ENCODE data around the gene TRAIP.
A peak's percentile ranks its signal among the peaks of the same experiment; 100 is the strongest.

TRAIP gene

DNA sequence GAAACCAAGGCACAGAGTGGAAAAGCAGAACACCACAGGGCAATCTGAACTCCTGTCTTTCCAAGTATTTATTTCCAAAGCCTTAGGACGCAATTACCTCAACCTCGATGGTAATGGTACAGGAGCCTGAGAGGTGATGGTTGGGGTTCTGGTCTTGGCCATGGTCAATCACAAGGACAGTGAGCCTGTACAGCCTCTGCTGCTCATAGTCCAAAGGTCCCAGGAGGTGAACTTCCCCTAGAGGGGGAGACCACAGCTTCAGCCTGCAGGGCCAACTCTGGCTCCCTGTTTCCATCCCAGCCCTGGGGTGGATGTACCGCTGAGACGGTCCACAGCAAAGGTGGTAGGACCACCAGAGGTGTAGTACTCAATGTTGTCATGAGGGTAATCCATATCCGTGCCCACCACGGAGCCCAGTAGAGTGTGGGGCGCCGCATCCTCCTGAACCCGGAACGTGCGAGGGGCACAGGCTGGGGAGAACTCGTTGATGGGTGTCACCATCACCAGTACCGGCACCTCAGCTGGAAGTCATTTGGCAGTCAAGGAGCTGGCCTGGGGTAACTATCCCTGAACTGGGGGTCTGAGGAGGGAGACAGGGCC is 62.8 kb downstream of the TRAIP start:
- Histone ChIP-seq H3K4me1 (ENCODE audit: control insufficient read depth, insufficient read depth, low read length) (no peaks in the 10 kb centered on the region), H3K4me3 (ENCODE audit: low read depth, low read length) (no peak overlapping the region), H3K9me3 (ENCODE audit: control insufficient read depth, insufficient read depth, low read depth, low read length) (no peaks in the 10 kb centered on the region), H3K27ac (ENCODE audit: extremely low read depth, low read depth, low read length) (no peak overlapping the region), H3K36me3 (ENCODE audit: control insufficient read depth in 2 of 2, insufficient read depth in 1 of 2, low read length in 2 of 2) (no peaks in the 10 kb centered on the region)
- POLR2A ChIA-PET = no interaction called here
- CTCF ChIA-PET = interaction anchor here (0.7 kb wide), 1 partner anchor 160 kb away, joined by 3 read pairs; no protein-coding TSS in a partner anchor
- TF ChIP-seq ZNF121 (tag by site-specific recombination; IDR thresholded peaks at IDR 0.05) (no peak), PRDM10 (tag by site-specific recombination; IDR thresholded peaks at IDR 0.05) (0 out of 2 replicates have a peak, but pooled peaks have one; percentile 10)

GRCh38 chr3:49792371-49793150 is 63.8 kb downstream of the TRAIP start:
- no peaks in the 10 kb centered on the region for H3K4me1 ChIP-seq (ENCODE audit: control insufficient read depth, insufficient read depth, low read length)
- TF ChIP-seq, protein P1, sequence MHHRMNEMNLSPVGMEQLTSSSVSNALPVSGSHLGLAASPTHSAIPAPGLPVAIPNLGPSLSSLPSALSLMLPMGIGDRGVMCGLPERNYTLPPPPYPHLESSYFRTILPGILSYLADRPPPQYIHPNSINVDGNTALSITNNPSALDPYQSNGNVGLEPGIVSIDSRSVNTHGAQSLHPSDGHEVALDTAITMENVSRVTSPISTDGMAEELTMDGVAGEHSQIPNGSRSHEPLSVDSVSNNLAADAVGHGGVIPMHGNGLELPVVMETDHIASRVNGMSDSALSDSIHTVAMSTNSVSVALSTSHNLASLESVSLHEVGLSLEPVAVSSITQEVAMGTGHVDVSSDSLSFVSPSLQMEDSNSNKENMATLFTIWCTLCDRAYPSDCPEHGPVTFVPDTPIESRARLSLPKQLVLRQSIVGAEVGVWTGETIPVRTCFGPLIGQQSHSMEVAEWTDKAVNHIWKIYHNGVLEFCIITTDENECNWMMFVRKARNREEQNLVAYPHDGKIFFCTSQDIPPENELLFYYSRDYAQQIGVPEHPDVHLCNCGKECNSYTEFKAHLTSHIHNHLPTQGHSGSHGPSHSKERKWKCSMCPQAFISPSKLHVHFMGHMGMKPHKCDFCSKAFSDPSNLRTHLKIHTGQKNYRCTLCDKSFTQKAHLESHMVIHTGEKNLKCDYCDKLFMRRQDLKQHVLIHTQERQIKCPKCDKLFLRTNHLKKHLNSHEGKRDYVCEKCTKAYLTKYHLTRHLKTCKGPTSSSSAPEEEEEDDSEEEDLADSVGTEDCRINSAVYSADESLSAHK (tag by site-specific recombination; IDR thresholded peaks at IDR 0.05) = no peak
- TF ChIP-seq ZNF549 (tag by site-specific recombination; IDR thresholded peaks at IDR 0.05) = no peak
- TF ChIP-seq ZNF677 (tag by site-specific recombination; IDR thresholded peaks at IDR 0.05) = no peak
- TF ChIP-seq ZNF670 (tag by site-specific recombination; IDR thresholded peaks at IDR 0.05; ENCODE audit: low read depth) = no peak
- no peak for TF ChIP-seq ZBTB17 (tag by site-specific recombination; IDR thresholded peaks at IDR 0.05)
- no peak for TF ChIP-seq ZNF121 (tag by site-specific recombination; IDR thresholded peaks at IDR 0.05)
- no peak for TF ChIP-seq ZNF580 (tag by site-specific recombination; IDR thresholded peaks at IDR 0.05)
- TF ChIP-seq ZNF501 (tag by site-specific recombination; IDR thresholded peaks at IDR 0.05) = no peak
- TF ChIP-seq KLF9 (tag by site-specific recombination; IDR thresholded peaks at IDR 0.05; ENCODE audit: low read depth) = no peak
- TF ChIP-seq, protein P2, sequence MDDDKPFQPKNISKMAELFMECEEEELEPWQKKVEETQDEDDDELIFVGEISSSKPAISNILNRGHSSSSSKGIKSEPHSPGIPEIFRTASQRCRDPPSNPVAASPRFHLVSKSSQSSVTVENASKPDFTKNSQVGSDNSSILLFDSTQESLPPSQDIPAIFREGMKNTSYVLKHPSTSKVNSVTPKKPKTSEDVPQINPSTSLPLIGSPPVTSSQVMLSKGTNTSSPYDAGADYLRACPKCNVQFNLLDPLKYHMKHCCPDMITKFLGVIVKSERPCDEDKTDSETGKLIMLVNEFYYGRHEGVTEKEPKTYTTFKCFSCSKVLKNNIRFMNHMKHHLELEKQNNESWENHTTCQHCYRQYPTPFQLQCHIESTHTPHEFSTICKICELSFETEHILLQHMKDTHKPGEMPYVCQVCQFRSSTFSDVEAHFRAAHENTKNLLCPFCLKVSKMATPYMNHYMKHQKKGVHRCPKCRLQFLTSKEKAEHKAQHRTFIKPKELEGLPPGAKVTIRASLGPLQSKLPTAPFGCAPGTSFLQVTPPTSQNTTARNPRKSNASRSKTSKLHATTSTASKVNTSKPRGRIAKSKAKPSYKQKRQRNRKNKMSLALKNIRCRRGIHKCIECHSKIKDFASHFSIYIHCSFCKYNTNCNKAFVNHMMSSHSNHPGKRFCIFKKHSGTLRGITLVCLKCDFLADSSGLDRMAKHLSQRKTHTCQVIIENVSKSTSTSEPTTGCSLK (tag by site-specific recombination; IDR thresholded peaks at IDR 0.05) = no peak
- no peak for TF ChIP-seq PBX3 (CRISPR knock-in tag; IDR thresholded peaks at IDR 0.05)
- TF ChIP-seq ZNF157 (tag by site-specific recombination; IDR thresholded peaks at IDR 0.05) = no peak
- TF ChIP-seq ZNF362 (tag by site-specific recombination; IDR thresholded peaks at IDR 0.05) = no peak
- TF ChIP-seq ZNF202 (tag by site-specific recombination; IDR thresholded peaks at IDR 0.05; ENCODE audit: borderline replicate concordance) = no peak
- no peak for TF ChIP-seq ZNF211 (tag by site-specific recombination; IDR thresholded peaks at IDR 0.05; ENCODE audit: low read depth)
- no peak for TF ChIP-seq ZNF248 (tag by site-specific recombination; IDR thresholded peaks at IDR 0.05)
- TF ChIP-seq ZNF132 (tag by site-specific recombination; IDR thresholded peaks at IDR 0.05; ENCODE audit: borderline replicate concordance) = no peak
- TF ChIP-seq ZNF174 (tag by site-specific recombination; IDR thresholded peaks at IDR 0.05) = no peak
- no peak for TF ChIP-seq ZNF555 (tag by site-specific recombination; conservative IDR thresholded peaks at IDR 0.05)
- no peak overlapping the region for H3K27ac ChIP-seq (ENCODE audit: extremely low read depth, low read depth, low read length)
- no peak overlapping the region for H3K4me3 ChIP-seq (ENCODE audit: low read depth, low read length)
- no peaks in the 10 kb centered on the region for H3K36me3 ChIP-seq (ENCODE audit: control insufficient read depth in 2 of 2, insufficient read depth in 1 of 2, low read length in 2 of 2)
- POLR2A ChIA-PET = no interaction called here
- H3K9me3 ChIP-seq (ENCODE audit: control insufficient read depth, insufficient read depth, low read depth, low read length) = no peaks in the 10 kb centered on the region
- CTCF ChIA-PET = interaction anchor here (0.7 kb wide), 1 partner anchor 159 kb away, joined by 3 read pairs; no protein-coding TSS in a partner anchor
